Glomerular visceral epithelial cell (primary cell): ENCODE data around the gene RNF146.
"Not testable (repeated sequence)": the region's sequence is repeated elsewhere in the genome, so short reads cannot be mapped to it uniquely, and the experiment has no call there.

Source experiments
- DNase-seq: peaks from one replicate; pipeline ENCODE4 v3.0.0-alpha.2; 2016; ENCODE audit errors: extremely low spot score

The RNF146 gene

DNA sequence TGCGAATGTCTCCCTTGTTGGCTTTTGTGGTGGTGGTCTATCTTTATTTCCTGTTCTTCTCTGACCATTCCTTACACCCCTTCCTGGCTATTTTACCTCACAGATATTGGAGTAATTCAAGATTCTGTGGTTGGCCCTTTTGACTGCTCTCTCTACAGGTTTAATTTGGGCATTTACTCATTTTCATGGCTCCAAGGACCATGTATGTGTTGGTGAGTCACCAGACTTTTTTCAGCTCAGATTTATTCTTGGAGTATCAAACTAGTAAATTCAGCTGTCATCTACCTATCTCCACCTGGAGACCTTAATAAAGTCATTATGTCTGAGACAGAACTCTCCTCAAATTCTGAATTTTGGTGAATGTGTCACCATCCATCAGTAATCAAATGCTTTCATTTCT lies 15.5 kb downstream of the RNF146 start:
- no peak for DNase-seq

DNA sequence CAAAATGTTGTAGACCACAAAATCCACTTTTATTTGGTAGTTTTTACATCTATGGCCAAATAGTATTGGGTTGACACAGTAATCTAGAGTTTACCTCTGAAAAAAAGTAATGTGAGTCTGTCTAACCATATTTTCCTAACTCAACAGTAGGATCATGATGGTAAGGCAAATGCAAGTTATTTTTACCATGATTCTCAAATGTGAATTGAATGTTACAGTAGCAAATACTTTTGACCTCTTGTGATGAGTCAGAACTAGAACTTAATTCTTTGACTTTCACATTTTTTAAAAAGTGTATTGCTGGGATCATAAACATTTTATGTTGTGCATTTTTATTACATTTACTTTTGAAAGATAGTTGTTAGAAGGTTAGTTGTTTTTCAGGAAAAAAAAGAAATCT lies 22.0 kb downstream of the RNF146 start:
- DNase-seq: no peak

GRCh38 chr6:127289934-127290333 lies 23.3 kb downstream of the RNF146 start:
- no peak for DNase-seq

DNA sequence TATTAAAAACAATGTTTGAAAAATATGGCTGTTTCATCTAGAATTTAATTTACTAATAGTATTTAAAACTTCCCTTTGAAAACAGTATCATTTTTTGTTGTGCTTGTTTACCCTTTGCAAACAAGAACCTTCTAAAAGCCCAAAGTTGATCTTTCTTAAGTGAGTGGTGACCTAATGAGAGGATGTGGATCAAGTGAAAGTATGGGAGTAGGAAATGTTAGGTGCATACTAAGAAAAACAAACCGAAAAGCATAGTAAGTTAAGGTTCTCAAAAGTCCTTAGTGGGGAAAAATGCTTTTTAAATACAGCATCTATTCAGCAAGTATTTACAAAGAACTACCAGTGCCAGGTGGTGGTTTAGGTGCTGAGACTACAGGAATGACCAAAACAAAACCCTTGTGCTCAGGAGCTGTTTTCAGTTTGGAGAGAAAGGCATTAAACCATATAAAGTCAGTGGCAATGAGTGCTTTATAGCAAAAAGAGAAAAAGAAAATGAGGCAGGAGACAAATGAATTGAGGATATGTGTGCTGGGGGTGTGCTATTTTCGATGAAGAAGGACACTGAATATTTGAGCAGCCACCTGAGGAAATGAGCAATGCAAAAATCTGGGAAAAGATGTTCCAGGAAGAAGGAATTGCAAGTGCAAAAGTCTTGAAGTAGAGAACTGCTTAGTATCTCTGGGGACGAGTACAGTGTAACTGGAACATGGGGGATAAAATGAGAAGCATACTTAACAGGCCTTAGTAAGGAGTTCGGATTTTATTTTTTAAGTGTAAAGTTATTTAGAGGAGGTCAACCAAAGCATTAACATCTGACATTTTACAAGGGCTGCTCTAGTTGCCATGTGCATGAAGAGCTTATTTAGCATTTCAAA lies 24.0 kb downstream of the RNF146 start:
- DNase-seq: no peak

DNA sequence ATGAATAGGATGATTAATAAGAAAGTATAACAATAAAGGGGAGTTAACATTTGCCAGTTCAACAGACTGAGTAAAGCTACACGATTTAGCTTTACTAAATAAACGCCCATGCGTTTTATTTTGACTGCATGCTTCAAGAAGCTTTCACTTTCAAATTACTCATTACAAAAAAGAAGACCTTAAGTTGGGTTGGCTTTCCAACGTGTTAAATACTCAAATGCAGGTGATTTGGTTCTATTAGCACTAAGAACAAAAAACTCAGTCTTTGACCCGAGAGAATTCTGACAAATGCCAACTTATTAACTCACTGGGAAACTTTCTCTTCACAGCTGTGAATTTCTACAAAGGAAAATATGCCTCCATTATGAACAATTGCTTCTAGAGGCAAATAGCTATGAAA lies 24.8 kb downstream of the RNF146 start:
- DNase-seq: no peak

DNA sequence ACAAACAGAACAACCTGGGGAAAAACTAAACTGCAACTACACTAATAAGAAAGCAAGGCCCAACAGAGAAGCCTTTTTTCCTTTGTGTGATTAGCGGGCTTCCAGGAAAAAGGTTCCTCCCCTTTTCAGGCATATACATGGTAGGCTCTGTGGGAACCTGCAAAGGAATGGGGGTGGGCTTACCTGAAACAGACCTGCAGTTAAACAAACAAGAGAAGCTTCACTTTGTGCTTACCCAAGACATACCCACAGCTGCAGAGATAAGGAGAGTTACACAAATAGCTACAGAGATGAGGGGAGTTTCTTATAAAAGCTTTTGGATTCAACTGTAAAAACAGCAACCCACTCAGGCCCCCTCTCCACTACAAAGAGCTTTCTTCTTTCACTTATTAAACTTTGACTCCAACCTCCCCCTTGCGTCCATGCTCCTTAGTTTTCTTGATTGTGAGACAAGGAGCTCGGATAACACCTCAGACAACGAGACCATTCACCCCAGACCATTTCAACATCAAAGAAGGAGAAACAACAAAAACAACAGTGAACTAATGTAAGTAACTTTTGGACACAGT lies 30.9 kb downstream of the RNF146 start:
- no peak for DNase-seq

GRCh38 chr6:127298475-127298874 lies 31.8 kb downstream of the RNF146 start:
- no peak for DNase-seq

GRCh38 chr6:127299522-127300240 lies 33.0 kb downstream of the RNF146 start:
- no peak for DNase-seq

DNA sequence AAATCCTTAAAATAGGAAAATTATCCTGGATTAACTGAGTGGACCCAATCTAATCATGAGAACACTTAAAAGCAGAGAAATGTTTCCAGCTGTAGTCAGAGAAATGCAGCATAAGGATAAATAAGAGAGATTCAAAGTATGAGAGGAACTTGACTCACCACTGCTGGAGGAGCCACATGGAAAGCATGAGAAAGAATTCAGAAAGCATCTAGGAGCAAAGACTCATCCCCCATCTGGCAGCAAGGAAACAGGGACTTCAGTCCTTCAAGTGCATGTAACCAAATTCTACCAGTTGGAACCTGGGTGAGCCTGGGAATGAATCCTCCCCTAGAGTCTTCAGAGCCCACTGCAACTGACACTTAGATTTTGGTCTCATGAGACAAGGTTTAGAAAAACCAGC lies 33.7 kb downstream of the RNF146 start:
- DNase-seq: peak; percentile 35

GRCh38 chr6:127301199-127301700 lies 34.6 kb downstream of the RNF146 start:
- DNase-seq: no peak

DNA sequence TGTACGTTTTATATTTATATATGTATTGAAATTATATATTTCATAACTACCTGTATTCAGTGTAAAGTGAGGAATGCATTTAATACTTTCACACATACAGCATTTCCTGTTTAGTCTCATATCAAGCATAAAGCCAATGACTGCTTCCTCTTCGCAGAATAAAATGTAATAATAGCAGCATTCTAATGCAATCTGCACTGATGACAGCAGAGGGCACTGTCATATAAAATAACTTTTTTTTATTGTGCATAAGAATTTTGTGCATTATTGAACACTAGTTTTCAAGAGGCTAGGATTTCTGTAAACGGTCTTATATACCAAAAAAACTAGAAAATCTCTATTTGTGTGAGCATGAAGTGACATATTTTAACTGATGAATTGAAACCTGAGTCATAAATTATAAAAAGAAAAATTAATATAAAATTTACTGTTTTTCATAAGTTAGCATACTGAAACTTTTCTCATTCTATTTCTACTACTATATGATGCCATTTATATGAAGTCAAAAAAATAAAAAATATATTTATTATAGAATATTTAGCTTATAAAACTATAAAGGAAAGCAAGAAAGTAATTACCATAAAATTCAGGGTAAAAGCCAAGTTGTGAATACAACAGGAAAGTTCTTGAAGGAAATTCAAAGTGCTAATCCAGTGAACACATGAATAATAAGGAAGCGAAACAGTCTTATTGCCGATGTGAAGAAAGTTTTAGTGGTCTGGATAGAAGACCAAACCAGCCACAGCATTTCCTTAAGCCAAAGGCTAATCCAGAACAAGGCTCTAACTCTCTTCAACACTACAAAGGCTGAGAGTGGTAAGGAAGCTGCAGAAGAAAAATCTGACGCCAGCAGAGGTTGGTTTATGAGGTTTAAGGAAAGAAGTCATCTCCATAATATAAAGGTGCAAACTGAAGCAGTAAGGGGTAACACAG lies 36.3 kb downstream of the RNF146 start:
- DNase-seq: peak; percentile 58

- no peak for DNase-seq
Observed at GRCh38 chr6:127303917-127304316, 37.3 kb downstream of the RNF146 start.

GRCh38 chr6:127305741-127306140 lies 39.1 kb downstream of the RNF146 start:
- DNase-seq: no peak

DNA sequence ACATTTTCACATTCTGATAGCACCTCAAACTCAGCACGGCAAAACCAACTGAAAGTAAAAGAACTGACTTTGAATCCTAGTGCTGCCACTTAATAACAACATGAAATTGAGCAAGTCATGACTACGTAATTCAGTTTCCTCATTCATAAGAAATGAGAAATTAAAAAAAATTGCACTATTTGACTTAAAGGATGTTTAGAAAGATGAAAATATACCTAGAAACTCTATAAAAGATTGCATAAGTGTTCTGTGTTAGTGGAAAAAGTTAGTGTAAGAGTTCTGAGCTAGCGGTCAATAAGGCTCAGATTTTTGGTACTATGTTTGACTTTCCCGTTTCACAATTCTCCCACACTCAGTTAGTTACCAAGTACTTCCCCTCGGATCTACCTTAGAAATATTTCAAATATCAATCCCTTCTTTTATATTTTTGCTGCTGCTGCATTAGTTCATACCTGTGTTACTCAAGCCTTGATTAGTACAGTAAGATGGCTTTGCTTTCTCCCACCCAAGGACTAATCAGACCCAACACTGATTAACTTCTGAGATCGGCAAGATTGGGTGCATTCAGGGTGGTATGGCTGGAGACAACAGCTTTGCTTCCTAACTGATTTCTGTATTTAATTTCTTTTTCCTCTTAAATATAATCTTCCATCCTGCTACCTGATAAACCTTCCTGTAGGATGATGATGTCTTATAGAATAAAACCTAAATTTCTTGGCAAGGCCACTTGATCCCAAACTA lies 50.9 kb downstream of the RNF146 start:
- no peak for DNase-seq

GRCh38 chr6:127319686-127320085 lies 53.0 kb downstream of the RNF146 start:
- DNase-seq: no peak

DNA sequence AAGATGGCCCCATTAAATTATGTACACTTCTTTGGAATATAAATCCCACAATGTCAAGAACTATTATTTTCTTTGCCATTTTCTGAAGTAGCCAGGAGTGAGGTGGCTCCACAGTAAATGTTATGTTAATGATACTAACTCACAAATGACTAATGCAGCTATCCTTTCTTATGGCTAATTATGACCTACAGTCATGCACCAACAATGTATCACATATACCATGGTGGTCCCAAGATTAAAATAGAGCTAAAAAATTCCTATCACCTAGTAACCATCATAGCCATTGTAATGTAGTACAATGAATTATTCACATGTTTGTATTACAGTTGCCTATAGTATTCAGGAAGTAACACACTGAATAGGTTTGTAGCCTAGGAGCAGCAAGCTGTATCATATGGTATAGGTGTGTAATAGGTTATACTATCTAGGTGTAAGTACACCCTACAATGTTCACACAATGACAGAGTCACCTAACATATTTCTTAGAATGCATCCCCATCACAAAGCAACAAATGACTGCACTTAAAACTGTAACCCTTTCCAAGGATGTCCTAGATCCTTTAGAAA lies 61.5 kb downstream of the RNF146 start:
- DNase-seq: peak; percentile 8

DNA sequence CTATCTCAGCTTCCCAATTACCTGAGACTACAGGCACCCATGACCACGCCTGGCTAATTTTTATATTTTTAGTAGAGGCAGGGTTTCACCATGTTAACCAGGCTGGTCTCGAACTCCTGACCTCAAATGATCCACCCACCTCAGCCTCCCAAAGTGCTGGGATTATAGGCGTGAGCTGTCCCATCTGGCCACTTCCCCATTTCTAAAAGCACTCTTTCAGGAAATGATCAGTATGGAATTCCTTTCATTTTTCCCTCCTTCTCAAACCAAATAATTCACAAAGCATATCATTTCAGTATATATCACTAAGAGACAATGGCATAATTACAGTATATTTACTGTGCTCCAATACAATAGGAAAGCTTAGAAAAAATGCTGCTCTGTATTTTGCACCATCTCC lies 64.6 kb downstream of the RNF146 start:
- not testable (repeated sequence) for DNase-seq

DNA sequence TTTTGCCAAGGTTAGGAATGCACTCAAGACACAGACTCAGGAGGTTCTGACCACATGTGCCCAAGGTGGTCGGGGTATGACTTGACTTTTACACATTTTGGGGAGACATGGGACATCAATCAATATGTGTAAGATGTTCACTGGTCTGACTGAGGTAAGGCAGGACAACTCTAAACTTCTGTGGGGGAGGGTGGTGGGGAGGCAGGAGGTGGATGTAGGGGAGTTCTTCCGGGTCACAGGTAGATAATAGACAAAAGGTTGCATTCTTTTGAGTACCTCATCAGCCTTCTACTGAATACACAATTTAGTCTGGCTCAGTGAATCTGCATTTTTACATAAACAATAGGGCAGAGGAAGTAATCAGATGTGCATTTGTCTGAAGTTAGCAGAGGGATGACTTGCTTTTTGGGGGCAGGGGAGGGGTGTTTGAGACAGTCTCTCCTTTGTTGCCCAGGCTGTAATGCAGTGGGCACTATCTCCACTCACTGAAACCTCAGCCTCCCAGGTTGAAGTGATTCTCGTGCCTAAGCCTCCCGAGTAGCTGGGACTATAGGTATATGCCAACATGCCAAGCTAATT lies 65.8 kb downstream of the RNF146 start:
- no peak for DNase-seq
